Measurements from ENCODE around the gene MMP2. TPM values are rescaled to one million over a fixed set of nuclear protein-coding genes. Genes with fewer than 3 reads are reported as not detected.

MMP2 gene
- total RNA-seq, 1 donor from 2014 or later = 9.4 TPM

DNA sequence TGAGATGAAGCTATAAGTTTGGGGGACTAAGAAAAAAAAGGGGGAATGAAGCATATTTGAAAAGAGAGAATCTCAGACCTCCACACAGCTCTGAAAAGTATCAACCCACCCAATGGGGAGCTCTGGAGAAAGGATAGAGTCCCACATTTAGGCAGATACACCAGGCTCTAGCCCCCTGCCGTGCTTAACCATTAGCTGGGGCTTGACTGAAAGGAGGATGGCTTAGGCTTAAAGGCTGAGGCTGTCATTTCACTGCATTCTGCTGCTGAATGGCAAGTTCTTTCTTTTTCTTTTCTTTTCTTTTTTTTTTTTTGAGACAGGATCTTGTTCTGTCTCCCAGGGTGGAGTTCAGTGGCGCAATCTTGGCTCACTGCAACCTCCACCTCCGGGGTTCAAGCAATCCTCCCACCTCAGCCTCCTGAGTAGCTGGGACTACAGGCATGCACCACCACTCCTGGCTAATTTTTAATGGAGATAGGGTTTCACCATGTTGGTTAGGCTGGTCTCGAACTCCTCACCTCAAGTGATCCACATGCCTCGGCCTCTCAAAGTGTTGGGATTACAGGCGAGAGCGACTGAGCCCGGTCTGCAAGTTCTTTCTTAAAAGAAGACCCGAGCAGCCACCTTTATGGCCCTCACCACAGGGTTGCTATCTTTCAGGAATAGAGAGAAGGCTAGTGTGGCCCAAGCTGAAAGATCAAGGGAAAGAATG lies 9.0 kb upstream of the MMP2 start:
- no peak for DNase-seq

DNA sequence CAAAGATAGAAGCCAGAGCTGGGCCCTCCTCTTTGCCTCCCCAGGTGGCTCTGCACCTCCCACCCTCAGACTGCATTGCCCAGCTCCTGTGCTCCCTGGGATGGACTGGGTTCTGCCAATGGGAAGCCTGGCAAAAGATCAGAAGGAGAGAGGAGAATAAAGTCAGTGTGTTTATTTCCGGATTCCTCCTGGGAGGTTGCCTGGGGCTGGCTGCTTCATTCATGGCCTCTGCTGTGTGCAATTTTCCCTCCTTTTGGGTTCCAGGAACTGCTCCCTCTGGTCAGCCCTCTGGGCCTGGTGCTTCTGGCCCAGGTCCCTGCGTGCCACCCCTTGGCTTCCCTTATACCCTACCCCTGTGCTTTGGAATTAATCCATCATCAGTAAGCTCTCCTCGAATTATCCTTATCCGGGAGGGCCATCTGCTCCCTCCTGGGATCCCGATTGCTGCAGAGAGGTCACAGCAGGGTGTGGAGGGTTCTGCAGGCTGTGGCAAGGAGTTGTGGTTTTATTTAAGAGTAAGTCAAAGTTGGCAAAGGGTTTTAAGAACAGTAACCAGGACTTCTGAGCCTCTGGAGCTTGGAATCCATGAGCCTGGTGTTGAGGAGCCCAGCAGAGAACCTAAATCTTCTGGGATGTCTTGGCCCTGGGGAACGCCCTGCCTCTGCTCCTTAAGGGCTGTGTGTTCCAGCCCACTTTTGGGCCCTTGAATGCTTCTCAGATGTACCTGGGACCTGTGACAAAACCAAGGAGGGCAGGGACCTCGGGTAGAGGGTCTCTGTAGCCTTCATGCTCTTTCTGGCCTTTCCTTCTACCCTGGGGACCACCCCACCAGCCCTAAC lies 8.2 kb upstream of the MMP2 start:
- no peak for DNase-seq

GRCh38 chr16:55471448-55472097 lies 7.4 kb upstream of the MMP2 start:
- no peak for DNase-seq

- no peak for DNase-seq
Measured at GRCh38 chr16:55473587-55473986, 5.4 kb upstream of the MMP2 start.

DNA sequence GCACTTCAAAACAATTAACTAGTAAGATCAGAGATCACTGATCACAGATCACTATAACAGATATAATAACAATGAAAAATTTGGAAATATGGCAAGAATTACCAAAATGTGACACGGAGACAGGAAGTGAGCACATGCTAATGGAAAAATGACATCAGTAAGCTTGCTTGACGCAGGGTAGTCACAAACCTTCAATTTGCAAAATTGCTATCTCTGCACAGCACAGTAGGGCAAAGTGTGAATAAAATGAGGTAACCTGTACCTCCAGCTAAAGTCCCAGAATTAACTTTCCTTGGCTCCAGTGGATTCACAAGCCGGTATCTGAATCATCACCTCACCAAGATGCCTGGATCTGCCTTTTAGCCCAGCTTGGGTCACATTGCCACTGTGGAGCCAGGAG lies 4.2 kb upstream of the MMP2 start:
- DNase-seq = no peak

GRCh38 chr16:55475919-55476318 lies 3.1 kb upstream of the MMP2 start:
- DNase-seq = no peak

DNA sequence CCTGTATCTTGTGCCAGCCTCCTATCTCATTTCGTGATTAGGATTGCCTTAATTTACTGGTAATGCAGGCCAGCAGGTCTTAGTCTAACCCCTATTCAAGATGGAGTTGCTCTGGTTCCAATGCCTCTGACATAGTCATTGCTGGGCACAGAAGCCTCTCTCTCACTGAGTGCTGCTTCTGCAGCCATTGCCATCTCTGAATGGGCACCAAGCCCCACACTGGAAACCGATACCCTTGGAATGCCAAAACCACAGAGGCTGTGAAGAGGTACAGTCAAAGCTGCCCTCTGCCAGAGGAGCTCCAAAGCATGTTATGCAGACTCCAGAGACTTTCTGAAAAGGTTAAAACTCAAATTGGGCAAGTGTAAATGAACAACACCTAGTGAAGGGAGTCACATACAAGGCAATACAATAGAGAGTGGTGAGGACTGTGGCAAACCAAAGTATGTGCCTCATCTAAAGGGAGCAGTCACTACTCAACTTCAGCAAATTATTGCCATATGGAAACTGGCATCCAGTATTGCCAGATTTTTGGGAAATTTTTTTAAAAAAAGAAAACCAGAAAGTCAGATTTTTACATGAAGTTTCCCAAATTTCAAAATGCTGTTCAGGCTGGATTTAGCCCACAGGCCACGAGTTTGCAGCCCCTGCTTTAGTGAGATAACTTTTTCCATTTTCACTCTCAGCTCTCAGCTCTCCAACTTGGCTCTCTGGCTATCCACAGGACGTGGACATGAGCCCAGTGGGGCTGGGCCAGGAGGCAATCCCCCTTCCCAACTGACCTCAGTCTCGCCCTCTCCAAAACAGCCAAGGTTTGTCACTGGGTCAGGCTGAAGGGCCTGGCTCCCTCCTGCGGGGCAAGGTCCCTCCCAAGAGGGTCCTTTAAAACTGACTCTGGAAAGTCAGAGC lies 2.1 kb upstream of the MMP2 start:
- no peak for DNase-seq

- DNase-seq = no peak
Measured at GRCh38 chr16:55477736-55478135, 1.3 kb upstream of the MMP2 start.

DNA sequence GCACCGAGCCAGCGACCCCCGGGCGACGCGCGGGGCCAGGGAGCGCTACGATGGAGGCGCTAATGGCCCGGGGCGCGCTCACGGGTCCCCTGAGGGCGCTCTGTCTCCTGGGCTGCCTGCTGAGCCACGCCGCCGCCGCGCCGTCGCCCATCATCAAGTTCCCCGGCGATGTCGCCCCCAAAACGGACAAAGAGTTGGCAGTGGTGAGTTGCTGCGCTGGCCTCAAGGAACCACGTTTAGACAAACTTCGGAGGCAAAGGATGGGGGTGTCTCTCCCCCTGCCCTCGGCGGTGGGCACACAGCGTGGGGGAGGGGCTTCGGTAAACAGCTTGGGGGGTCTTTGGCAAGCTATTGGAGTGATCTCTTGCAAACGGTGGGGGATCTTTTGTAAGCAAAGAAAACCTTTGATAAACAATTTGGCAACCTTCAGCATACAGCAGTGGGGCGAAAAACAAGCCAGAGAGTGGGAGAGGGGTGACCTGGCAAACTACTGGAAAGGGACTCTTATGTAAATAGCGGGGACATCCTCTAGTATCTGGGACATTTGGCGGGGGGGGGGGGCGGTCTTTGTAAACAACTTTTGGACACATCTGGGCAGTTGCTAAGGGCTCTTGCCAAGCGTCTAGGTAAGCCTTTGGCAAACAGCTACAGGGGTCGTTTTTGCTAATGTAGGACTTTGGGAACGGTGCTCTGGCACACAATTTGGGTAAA lies 587 bp downstream of the MMP2 start:
- DNase-seq = no peak

- no peak for DNase-seq
Measured at GRCh38 chr16:55480228-55480655, 1.2 kb downstream of the MMP2 start.

GRCh38 chr16:55481023-55481422 lies 2.0 kb downstream of the MMP2 start:
- no peak for DNase-seq

GRCh38 chr16:55482056-55482455 lies 3.1 kb downstream of the MMP2 start:
- DNase-seq = no peak

DNA sequence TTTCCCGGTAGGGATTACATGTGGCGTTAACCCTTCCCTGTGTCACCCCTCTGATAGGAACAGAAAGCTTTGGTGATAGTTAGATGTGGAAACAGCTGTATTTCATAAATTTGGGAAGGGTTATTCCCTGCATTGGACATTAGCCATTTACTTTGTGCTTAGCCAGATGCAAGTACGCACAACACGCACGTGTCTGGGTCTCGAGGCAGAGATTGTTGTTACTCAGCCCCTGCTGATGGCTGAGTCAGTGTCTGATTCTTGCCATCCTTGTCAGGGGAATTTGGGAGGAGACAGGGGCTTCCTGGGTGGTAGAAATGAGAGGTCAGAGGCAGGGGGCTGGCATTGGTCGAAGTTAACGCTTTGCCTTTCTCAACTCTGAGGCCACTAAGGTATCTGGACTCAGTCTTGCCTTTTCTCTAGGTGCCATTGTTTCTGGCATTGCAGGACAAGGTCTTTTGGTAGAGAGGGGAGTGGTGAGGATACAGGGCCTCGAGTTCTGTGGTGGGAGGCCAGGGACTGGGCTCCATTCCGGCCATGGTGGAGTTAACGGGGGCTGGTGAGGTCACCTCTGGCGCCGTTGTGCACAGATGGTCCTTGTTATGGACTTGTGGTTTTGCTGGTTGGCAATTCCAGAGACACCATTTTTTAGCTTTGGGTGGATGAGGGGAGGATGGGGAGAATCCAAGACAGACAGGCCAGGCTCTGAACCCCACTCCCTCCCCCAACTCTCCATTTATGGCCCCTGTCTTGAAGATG lies 8.2 kb downstream of the MMP2 start:
- DNase-seq = no peak

DNA sequence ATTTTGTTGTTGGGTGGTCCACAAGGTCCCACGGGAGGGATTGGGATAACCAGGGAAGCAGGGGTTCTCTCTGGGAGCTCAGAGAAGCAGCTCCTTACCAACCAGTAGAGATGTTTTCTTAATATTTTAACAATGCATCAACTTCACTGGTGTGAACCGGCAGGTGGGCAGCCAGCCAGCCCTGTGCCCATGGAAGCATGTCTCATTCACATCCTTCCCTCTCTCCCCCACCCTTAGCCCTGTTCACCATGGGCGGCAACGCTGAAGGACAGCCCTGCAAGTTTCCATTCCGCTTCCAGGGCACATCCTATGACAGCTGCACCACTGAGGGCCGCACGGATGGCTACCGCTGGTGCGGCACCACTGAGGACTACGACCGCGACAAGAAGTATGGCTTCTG lies 9.3 kb downstream of the MMP2 start:
- DNase-seq = no peak

GRCh38 chr16:55489119-55489955 lies 10.3 kb downstream of the MMP2 start:
- no peak for DNase-seq

- DNase-seq = no peak
Measured at GRCh38 chr16:55489956-55490265, 10.9 kb downstream of the MMP2 start.

- DNase-seq = no peak
Measured at GRCh38 chr16:55490301-55490700, 11.3 kb downstream of the MMP2 start.

GRCh38 chr16:55491691-55492090 lies 12.7 kb downstream of the MMP2 start:
- no peak for DNase-seq

DNA sequence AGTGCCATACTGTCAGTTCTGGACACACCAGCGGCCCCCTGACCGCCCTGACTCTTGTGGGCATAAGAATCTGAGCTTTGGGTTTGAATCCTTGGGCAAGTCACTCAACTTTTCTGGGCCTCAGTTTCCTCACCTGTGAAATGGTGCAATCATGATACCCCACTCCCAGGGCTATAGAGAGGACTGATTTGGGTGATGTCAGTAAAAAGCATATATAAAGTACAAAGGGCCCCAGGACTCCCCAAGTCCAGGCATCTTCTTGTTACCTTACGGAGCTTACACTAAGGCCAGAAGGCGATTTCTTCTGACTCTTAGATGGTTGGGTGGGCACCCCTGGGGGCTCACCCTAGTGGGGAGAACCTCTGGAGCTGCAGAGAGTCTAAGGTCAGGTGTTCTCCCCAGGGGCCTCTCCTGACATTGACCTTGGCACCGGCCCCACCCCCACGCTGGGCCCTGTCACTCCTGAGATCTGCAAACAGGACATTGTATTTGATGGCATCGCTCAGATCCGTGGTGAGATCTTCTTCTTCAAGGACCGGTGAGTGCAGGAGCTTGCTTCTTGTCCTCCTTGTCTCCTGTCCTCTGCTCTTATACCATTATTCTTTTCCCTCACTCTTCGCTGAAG lies 13.9 kb downstream of the MMP2 start:
- no peak for DNase-seq
